GM12878 (cell line): ENCODE measurements around the gene FGF14. TPM values are rescaled to one million over a fixed set of nuclear protein-coding genes. Genes with fewer than 3 reads are reported as not detected.

Experiments used
- ATF7 ChIP-seq: fragments of 450-650 bp; IDR thresholded peaks from 2 replicates; pipeline ENCODE4 v1.6.1; 2016; ENCODE audit warnings: low read depth, mild to moderate bottlenecking
- CBX3 ChIP-seq: fragments of 200-600 bp; sonication (generic); IDR thresholded peaks from 2 replicates; pipeline ENCODE4 v1.6.1; 2016; ENCODE audit warnings: low read depth, borderline replicate concordance
- CEBPB ChIP-seq, 2 experiments: fragments of 150-350 bp in 1 of 2; IDR thresholded peaks; 2 replicates each; pipeline ENCODE4 v1.6.1; 2012 to 2014; ENCODE audit warnings: low read depth in 2 of 2, low read length in 2 of 2, borderline replicate concordance in 1 of 2, inconsistent platforms in 1 of 2
- GABPA ChIP-seq: IDR thresholded peaks from 2 replicates; pipeline ENCODE4 v1.6.1; 2014; ENCODE audit warnings: antibody characterized with exemption, low read depth, mild to moderate bottlenecking, inconsistent platforms
- HDAC6 ChIP-seq: fragments of 200-600 bp; sonication (generic); IDR thresholded peaks from one replicate; pipeline ENCODE4 v1.8.0; 2017; ENCODE audit warnings: antibody characterized with exemption; ENCODE audit not compliant: unreplicated experiment
- HDGF ChIP-seq: fragments of 450-650 bp; IDR thresholded peaks from 2 replicates; pipeline ENCODE4 v1.6.1; 2016; ENCODE audit warnings: antibody characterized with exemption
- IRF4 ChIP-seq: IDR thresholded peaks from 2 replicates; pipeline ENCODE4 v1.6.1; 2011; ENCODE audit warnings: low read depth, low read length
- IRF5 ChIP-seq: fragments of 450-650 bp; IDR thresholded peaks from 2 replicates; pipeline ENCODE4 v1.6.1; 2017; ENCODE audit warnings: borderline replicate concordance
- KAT2A ChIP-seq: conservative IDR thresholded peaks from 2 replicates; pipeline ENCODE4 v1.6.1; 2011; ENCODE audit warnings: low read depth, low read length; ENCODE audit not compliant: control insufficient read depth
- MEF2B ChIP-seq: fragments of 450-650 bp; IDR thresholded peaks from 2 replicates; pipeline ENCODE4 v1.6.1; 2018; ENCODE audit warnings: mild to moderate bottlenecking, moderate library complexity; ENCODE audit not compliant: partially characterized antibody, poor library complexity, severe bottlenecking
- NBN ChIP-seq: fragments of 450-650 bp; IDR thresholded peaks from 2 replicates; pipeline ENCODE4 v1.6.1; 2016
- NR2F1 ChIP-seq: fragments of 450-650 bp; conservative IDR thresholded peaks from 2 replicates; pipeline ENCODE4 v1.6.1; 2017; ENCODE audit warnings: mild to moderate bottlenecking
- PAX8 ChIP-seq: fragments of 450-650 bp; IDR thresholded peaks from 2 replicates; pipeline ENCODE4 v1.6.1; 2017; ENCODE audit warnings: mild to moderate bottlenecking, moderate library complexity
- POLR2A ChIP-seq: IDR thresholded peaks from 2 replicates; pipeline ENCODE4 v1.6.1; 2011; ENCODE audit warnings: low read depth, mild to moderate bottlenecking, low read length
- RBBP5 ChIP-seq: fragments of 200-600 bp; sonication (generic); conservative IDR thresholded peaks from 2 replicates; pipeline ENCODE4 v1.6.1; 2016
- RCOR1 ChIP-seq: conservative IDR thresholded peaks from 2 replicates; pipeline ENCODE4 v1.6.1; 2012; ENCODE audit warnings: low read depth, low read length, improper control_type of control experiment
- SIX5 ChIP-seq: IDR thresholded peaks from 2 replicates; pipeline ENCODE4 v1.6.1; 2011; ENCODE audit warnings: mild to moderate bottlenecking, low read depth, low read length, moderate library complexity; ENCODE audit not compliant: severe bottlenecking
- STAT3 ChIP-seq: IDR thresholded peaks from 2 replicates; pipeline ENCODE4 v1.6.1; 2011; ENCODE audit warnings: low read depth, low read length, improper control_type of control experiment
- TCF3 ChIP-seq: IDR thresholded peaks from 2 replicates; pipeline ENCODE4 v1.6.1; 2012; ENCODE audit warnings: low read depth, mild to moderate bottlenecking, low read length, borderline replicate concordance; ENCODE audit not compliant: insufficient read depth
- ZBED1 ChIP-seq: IDR thresholded peaks from 2 replicates; pipeline ENCODE4 v1.6.1; 2016; ENCODE audit warnings: borderline replicate concordance
- ZNF274 ChIP-seq: IDR thresholded peaks from one replicate; pipeline ENCODE4 v1.8.0; 2011; ENCODE audit not compliant: insufficient read length, insufficient read depth
- ZNF622 ChIP-seq: fragments of 450-650 bp; IDR thresholded peaks from 2 replicates; pipeline ENCODE4 v1.6.1; 2017; ENCODE audit warnings: mild to moderate bottlenecking, inconsistent platforms
- ZSCAN29 ChIP-seq: fragments of 450-650 bp; IDR thresholded peaks from 2 replicates; pipeline ENCODE4 v1.6.1; 2017; ENCODE audit warnings: mild to moderate bottlenecking, moderate library complexity
- polyA plus RNA-seq, 11 experiments: library from polyadenylated mRNA; depleted of rRNA in 4 of 11; unstranded in 6 of 11; stranded (reverse) in 5 of 11; fragments of >200 nt; fragmentation: Nextera tagmentation in 4 of 11; fragmentation: Illumina TruSeq in 1 of 11; extraction: Ambion mirVana in 4 of 11; extraction: Trizol in 1 of 11; gene quantifications; 1 replicate in 1 of 11; 2 replicates in 10 of 11; pipeline versions ENCODE4 v1.2.1 to v1.2.3, GENCODE V29; 2011 to 2016; ENCODE audit warnings: inconsistent platforms in 2 of 11, missing spikeins in 2 of 11, low read depth in 1 of 11
- total RNA-seq, 4 experiments: library from RNA; depleted of rRNA in 3 of 4; stranded (reverse); fragments of >200 nt in 3 of 4; fragmentation: Illumina TruSeq in 1 of 4; extraction: Trizol in 1 of 4; gene quantifications; 2 replicates each; pipeline versions ENCODE4 v1.2.1 to v1.2.3, GENCODE V29; 2013 to 2021
- TF ChIP-seq, protein P1 (sequence below): fragments of 450-650 bp; IDR thresholded peaks from 2 replicates; pipeline ENCODE4 v1.6.1; 2018; ENCODE audit warnings: mild to moderate bottlenecking, low read depth, moderate library complexity; ENCODE audit not compliant: partially characterized antibody
- TF ChIP-seq, protein P2 (sequence below): fragments of 450-650 bp; formaldehyde crosslinking; IDR thresholded peaks from 2 replicates; pipeline ENCODE4 v1.4.0; 2022; ENCODE audit warnings: mild to moderate bottlenecking, moderate library complexity

Gene FGF14
- total and polyA plus RNA-seq, 10 of the 15 experiments (the other 5 are each of a cell fraction or from before 2014, with no cell fraction given), result under 0.01 to 0.44 (median 0.04) TPM

GRCh38 chr13:102394158-102395053 lies 7.4 kb downstream of the FGF14 start (continued):
- no peak for TF ChIP-seq RCOR1
- no peak for TF ChIP-seq HDAC6
- TF ChIP-seq RBBP5, result no peak
- TF ChIP-seq PAX8, result no peak
- TF ChIP-seq HDGF, result no peak
- TF ChIP-seq SIX5, result peak; percentile 59
- no peak for TF ChIP-seq ZBED1
- peak; percentile 77 for TF ChIP-seq POLR2A
- no peak for TF ChIP-seq KAT2A
- TF ChIP-seq GABPA, result peak; percentile 76; the same call in 1 of the 2 replicates
- 0 out of 2 replicates have a peak, but pooled peaks have one; percentile 29 for TF ChIP-seq TCF3
- TF ChIP-seq, protein P1, sequence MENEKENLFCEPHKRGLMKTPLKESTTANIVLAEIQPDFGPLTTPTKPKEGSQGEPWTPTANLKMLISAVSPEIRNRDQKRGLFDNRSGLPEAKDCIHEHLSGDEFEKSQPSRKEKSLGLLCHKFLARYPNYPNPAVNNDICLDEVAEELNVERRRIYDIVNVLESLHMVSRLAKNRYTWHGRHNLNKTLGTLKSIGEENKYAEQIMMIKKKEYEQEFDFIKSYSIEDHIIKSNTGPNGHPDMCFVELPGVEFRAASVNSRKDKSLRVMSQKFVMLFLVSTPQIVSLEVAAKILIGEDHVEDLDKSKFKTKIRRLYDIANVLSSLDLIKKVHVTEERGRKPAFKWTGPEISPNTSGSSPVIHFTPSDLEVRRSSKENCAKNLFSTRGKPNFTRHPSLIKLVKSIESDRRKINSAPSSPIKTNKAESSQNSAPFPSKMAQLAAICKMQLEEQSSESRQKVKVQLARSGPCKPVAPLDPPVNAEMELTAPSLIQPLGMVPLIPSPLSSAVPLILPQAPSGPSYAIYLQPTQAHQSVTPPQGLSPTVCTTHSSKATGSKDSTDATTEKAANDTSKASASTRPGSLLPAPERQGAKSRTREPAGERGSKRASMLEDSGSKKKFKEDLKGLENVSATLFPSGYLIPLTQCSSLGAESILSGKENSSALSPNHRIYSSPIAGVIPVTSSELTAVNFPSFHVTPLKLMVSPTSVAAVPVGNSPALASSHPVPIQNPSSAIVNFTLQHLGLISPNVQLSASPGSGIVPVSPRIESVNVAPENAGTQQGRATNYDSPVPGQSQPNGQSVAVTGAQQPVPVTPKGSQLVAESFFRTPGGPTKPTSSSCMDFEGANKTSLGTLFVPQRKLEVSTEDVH, result peak; percentile 77
- TF ChIP-seq, protein P2, sequence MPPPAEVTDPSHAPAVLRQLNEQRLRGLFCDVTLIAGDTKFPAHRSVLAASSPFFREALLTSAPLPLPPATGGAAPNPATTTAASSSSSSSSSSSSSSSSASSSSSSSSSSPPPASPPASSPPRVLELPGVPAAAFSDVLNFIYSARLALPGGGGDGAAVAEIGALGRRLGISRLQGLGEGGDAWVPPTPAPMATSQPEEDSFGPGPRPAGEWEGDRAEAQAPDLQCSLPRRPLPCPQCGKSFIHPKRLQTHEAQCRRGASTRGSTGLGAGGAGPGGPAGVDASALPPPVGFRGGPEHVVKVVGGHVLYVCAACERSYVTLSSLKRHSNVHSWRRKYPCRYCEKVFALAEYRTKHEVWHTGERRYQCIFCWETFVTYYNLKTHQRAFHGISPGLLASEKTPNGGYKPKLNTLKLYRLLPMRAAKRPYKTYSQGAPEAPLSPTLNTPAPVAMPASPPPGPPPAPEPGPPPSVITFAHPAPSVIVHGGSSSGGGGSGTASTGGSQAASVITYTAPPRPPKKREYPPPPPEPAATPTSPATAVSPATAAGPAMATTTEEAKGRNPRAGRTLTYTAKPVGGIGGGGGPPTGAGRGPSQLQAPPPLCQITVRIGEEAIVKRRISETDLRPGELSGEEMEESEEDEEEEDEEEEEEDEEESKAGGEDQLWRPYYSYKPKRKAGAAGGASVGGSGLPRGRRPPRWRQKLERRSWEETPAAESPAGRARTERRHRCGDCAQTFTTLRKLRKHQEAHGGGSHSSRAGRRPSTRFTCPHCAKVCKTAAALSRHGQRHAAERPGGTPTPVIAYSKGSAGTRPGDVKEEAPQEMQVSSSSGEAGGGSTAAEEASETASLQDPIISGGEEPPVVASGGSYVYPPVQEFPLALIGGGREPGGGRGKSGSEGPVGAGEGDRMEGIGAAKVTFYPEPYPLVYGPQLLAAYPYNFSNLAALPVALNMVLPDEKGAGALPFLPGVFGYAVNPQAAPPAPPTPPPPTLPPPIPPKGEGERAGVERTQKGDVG (CRISPR knock-in tag), result no peak
- TF ChIP-seq NR2F1, result peak; percentile 99
- TF ChIP-seq MEF2B, result peak; percentile 77
- no peak for TF ChIP-seq ZNF622
- 0 out of 2 replicates have a peak, but pooled peaks have one; percentile 51 for TF ChIP-seq NBN
- TF ChIP-seq ATF7, result no peak
- TF ChIP-seq ZSCAN29, result no peak
- TF ChIP-seq CBX3, result no peak
- TF ChIP-seq IRF5, result no peak
- TF ChIP-seq STAT3, result no peak
- no peak for TF ChIP-seq CEBPB (IDR thresholded peaks at IDR 0.05; ENCODE audit: borderline replicate concordance in 1 of 2, low read depth in 2 of 2, low read length in 2 of 2)
- TF ChIP-seq IRF4, result no peak
- no peak for TF ChIP-seq ZNF274
